H1 (cell line): ENCODE results near the gene ABLIM1.

Source experiments
- CHD1 ChIP-seq: IDR thresholded peaks from 2 replicates; pipeline ENCODE4 v1.6.1; 2012; ENCODE audit warnings: low read depth, low read length, improper control_type of control experiment
- EGR1 ChIP-seq: IDR thresholded peaks from 2 replicates; pipeline ENCODE4 v1.6.1; 2011; ENCODE audit warnings: low read depth, low read length, borderline replicate concordance
- EZH2 ChIP-seq: fragments of 200-600 bp; sonication (generic); IDR thresholded peaks from 2 replicates; pipeline ENCODE4 v1.7.1; 2012; ENCODE audit warnings: low read depth, mild to moderate bottlenecking, moderate library complexity, low read length, inconsistent platforms; ENCODE audit not compliant: severe bottlenecking
- JUND ChIP-seq: IDR thresholded peaks from 2 replicates; pipeline ENCODE4 v1.6.1; 2011; ENCODE audit warnings: mild to moderate bottlenecking, improper control_type of control experiment, low read length
- TAF1 ChIP-seq: IDR thresholded peaks from 2 replicates; pipeline ENCODE4 v1.6.1; 2011; ENCODE audit warnings: mild to moderate bottlenecking, low read depth, low read length
- TBP ChIP-seq: IDR thresholded peaks from 2 replicates; pipeline ENCODE4 v1.6.1; 2011; ENCODE audit warnings: low read depth, low read length, improper control_type of control experiment
- TF ChIP-seq, protein P1 (sequence below), 3 experiments: IDR thresholded peaks; 1 replicate in 2 of 3; 2 replicates in 1 of 3; pipeline versions ENCODE4 v1.5.1 to v1.6.1; 2011; ENCODE audit warnings: low read length in 3 of 3, mild to moderate bottlenecking in 3 of 3, inconsistent platforms in 2 of 3, low read depth in 1 of 3, moderate library complexity in 1 of 3; ENCODE audit not compliant: insufficient read depth in 1 of 3; ENCODE audit errors: control extremely low read depth in 1 of 3

DNA sequence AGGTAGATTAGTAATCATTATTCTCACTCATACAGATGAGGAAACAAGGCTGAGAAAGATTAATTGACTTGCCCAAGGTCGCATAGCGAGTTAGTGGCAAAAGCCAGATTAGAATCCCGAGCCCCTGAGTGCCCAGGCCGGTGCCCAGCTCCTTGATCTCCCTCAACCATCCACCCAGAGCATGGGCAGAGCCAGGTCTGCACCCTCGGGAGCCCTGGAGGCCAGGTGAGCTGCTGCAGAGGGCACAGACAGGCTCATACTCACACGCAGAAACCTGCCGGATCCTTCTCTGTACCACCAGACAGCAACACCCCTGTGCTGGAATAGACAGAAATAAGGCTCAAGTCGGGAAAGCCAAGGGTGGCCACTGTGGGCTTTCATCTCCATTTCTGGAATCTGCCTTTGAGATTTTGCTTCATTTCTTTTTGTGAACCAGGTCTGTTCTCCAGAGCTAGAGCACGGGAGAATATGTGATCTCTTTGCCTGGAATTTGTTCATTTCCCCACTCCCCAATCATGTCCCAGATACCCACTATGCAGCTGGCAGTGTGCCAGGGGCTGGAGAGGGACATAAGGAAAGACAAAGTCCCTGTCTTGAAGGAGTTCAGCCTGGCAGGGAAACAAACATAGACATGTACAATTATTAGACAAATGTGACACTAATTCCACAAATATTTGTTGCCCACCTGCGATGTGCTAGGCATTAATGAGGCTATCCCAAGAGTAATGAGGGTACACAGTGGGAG lies 259.3 kb downstream of the ABLIM1 start:
- no peak for TF ChIP-seq JUND
- TF ChIP-seq, protein P1, sequence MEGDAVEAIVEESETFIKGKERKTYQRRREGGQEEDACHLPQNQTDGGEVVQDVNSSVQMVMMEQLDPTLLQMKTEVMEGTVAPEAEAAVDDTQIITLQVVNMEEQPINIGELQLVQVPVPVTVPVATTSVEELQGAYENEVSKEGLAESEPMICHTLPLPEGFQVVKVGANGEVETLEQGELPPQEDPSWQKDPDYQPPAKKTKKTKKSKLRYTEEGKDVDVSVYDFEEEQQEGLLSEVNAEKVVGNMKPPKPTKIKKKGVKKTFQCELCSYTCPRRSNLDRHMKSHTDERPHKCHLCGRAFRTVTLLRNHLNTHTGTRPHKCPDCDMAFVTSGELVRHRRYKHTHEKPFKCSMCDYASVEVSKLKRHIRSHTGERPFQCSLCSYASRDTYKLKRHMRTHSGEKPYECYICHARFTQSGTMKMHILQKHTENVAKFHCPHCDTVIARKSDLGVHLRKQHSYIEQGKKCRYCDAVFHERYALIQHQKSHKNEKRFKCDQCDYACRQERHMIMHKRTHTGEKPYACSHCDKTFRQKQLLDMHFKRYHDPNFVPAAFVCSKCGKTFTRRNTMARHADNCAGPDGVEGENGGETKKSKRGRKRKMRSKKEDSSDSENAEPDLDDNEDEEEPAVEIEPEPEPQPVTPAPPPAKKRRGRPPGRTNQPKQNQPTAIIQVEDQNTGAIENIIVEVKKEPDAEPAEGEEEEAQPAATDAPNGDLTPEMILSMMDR (IDR thresholded peaks at IDR 0.05; ENCODE audit: control extremely low read depth in 1 of 3, insufficient read depth in 1 of 3, low read depth in 1 of 3, low read length in 3 of 3): no peak
- TF ChIP-seq TAF1: no peak
- no peak for TF ChIP-seq EGR1
- no peak for TF ChIP-seq EZH2
- no peak for TF ChIP-seq CHD1
- TF ChIP-seq TBP: no peak
